ENCODE data around the gene NUP210. TPM values are rescaled to one million over a fixed set of nuclear protein-coding genes. Genes with fewer than 3 reads are reported as not detected.

NUP210 gene
- total and polyA plus RNA-seq, 2 experiments from 2014 or later: 23.7 to 41.9 TPM

GRCh38 chr3:13358051-13358450, 62.1 kb downstream of the NUP210 start:
- Histone ChIP-seq H3K4me3 (no peak overlapping the region), H3K4me1 (ENCODE audit: low read depth) (no peaks in the 10 kb centered on the region), H3K27me3 (no peaks in the 10 kb centered on the region), H3K36me3 (peaks cover 16% of the 10 kb centered on the region), H3K27ac (no peak overlapping the region), H3K9me3 (ENCODE audit: low read depth) (no peaks in the 10 kb centered on the region)
- no peak for TF ChIP-seq CTCF (IDR thresholded peaks at IDR 0.05; ENCODE audit: low read depth, low read length)
- no peak for DNase-seq (ENCODE audit: low read depth in 1 of 2, low spot score in 1 of 2)

- no peak overlapping the region for H3K27ac ChIP-seq
- no peak overlapping the region for H3K4me3 ChIP-seq
- H3K4me1 ChIP-seq (ENCODE audit: low read depth): no peaks in the 10 kb centered on the region
- TF ChIP-seq CTCF (IDR thresholded peaks at IDR 0.05; ENCODE audit: low read depth, low read length): no peak
- no peak for DNase-seq (ENCODE audit: low read depth in 1 of 2, low spot score in 1 of 2)
- H3K9me3 ChIP-seq (ENCODE audit: low read depth): no peaks in the 10 kb centered on the region
- H3K27me3 ChIP-seq: no peaks in the 10 kb centered on the region
- peaks cover 16% of the 10 kb centered on the region for H3K36me3 ChIP-seq
These were observed 63.0 kb downstream of the NUP210 start for GRCh38 chr3:13357074-13357473.

GRCh38 chr3:13353936-13354542, 66.1 kb downstream of the NUP210 start:
- no peaks in the 10 kb centered on the region for H3K9me3 ChIP-seq (ENCODE audit: low read depth)
- H3K4me3 ChIP-seq: no peak overlapping the region
- peak; percentile 43 for TF ChIP-seq CTCF (IDR thresholded peaks at IDR 0.05; ENCODE audit: low read depth, low read length)
- peaks cover 8% of the 10 kb centered on the region for H3K36me3 ChIP-seq
- no peak overlapping the region for H3K27ac ChIP-seq
- no peaks in the 10 kb centered on the region for H3K27me3 ChIP-seq
- no peaks in the 10 kb centered on the region for H3K4me1 ChIP-seq (ENCODE audit: low read depth)
- DNase-seq (ENCODE audit: low read depth in 1 of 2, low spot score in 1 of 2): peak; percentile 3 to 15

GRCh38 chr3:13353506-13353905, 66.6 kb downstream of the NUP210 start:
- Histone ChIP-seq H3K9me3 (ENCODE audit: low read depth) (no peaks in the 10 kb centered on the region), H3K27ac (no peak overlapping the region), H3K27me3 (no peaks in the 10 kb centered on the region), H3K36me3 (peaks cover 8% of the 10 kb centered on the region), H3K4me1 (ENCODE audit: low read depth) (no peaks in the 10 kb centered on the region), H3K4me3 (no peak overlapping the region)
- no peak for TF ChIP-seq CTCF (IDR thresholded peaks at IDR 0.05; ENCODE audit: low read depth, low read length)
- DNase-seq (ENCODE audit: low read depth in 1 of 2, low spot score in 1 of 2): no peak

GRCh38 chr3:13352621-13353131, 67.4 kb downstream of the NUP210 start:
- Histone ChIP-seq H3K27me3 (no peaks in the 10 kb centered on the region), H3K9me3 (ENCODE audit: low read depth) (no peaks in the 10 kb centered on the region), H3K4me1 (ENCODE audit: low read depth) (no peaks in the 10 kb centered on the region), H3K27ac (no peak overlapping the region), H3K4me3 (no peak overlapping the region), H3K36me3 (peaks cover 5% of the 10 kb centered on the region)
- peak in 1 of 2 donors; percentile 15 for DNase-seq (ENCODE audit: low read depth in 1 of 2, low spot score in 1 of 2)
- TF ChIP-seq CTCF (IDR thresholded peaks at IDR 0.05; ENCODE audit: low read depth, low read length): no peak

Data from cardiac muscle cell (in vitro differentiated cells and primary cell).